Astrocyte (in vitro differentiated cells and primary cell): ENCODE results near the gene FSTL4. TPM values are rescaled to one million over a fixed set of nuclear protein-coding genes. Genes with fewer than 3 reads are reported as not detected.

Experiments used
- DNase-seq: peaks from one replicate; pipeline ENCODE4 v3.0.0-alpha.2; 2010; ENCODE audit warnings: low read depth
- FAIRE-seq: peaks from 2 replicates; lab custom pipeline; 2011; peaks lifted over from hg19 to GRCh38; lab: Jason Lieb, UNC
- H2AFZ ChIP-seq: 2 replicates; pipeline ENCODE4 v1.6.0; 2012; ENCODE audit warnings: low read depth, low read length, inconsistent platforms
- H3K27ac ChIP-seq: 2 replicates; pipeline ENCODE4 v1.5.1; 2011; ENCODE audit warnings: low read depth, low read length, inconsistent platforms
- H3K27me3 ChIP-seq: 2 replicates; pipeline ENCODE4 v1.6.0; 2011; ENCODE audit warnings: low read length, inconsistent platforms; ENCODE audit not compliant: insufficient read depth
- H3K36me3 ChIP-seq: 2 replicates; pipeline ENCODE4 v1.5.1; 2011; ENCODE audit warnings: low read length, inconsistent platforms; ENCODE audit not compliant: insufficient read depth
- H3K4me1 ChIP-seq: 2 replicates; pipeline ENCODE4 v1.5.1; 2011; ENCODE audit warnings: low read length, inconsistent platforms; ENCODE audit not compliant: insufficient read depth
- H3K4me2 ChIP-seq: 2 replicates; pipeline ENCODE4 v1.6.0; 2012; ENCODE audit warnings: low read length, inconsistent platforms
- H3K4me3 ChIP-seq: 2 replicates; pipeline ENCODE4 v1.5.1; 2011; ENCODE audit warnings: low read depth, mild to moderate bottlenecking, low read length, inconsistent platforms; ENCODE audit not compliant: insufficient read depth
- H3K79me2 ChIP-seq: 2 replicates; pipeline ENCODE4 v1.6.0; 2012; ENCODE audit warnings: mild to moderate bottlenecking, low read length, inconsistent platforms; ENCODE audit not compliant: insufficient read depth
- H3K9ac ChIP-seq: 2 replicates; pipeline ENCODE4 v1.6.0; 2012; ENCODE audit warnings: mild to moderate bottlenecking, low read length, inconsistent platforms
- H3K9me3 ChIP-seq: 2 replicates; pipeline ENCODE4 v1.5.1; 2012; ENCODE audit warnings: low read depth, mild to moderate bottlenecking, low read length, inconsistent platforms; ENCODE audit not compliant: insufficient read depth
- H4K20me1 ChIP-seq: 2 replicates; pipeline ENCODE4 v1.6.0; 2012; ENCODE audit warnings: low read length, inconsistent platforms; ENCODE audit not compliant: insufficient read depth
- H3K27ac Mint-ChIP-seq: one replicate; pipeline ENCODE4 v1.8.0; 2021; ENCODE audit warnings: mild to moderate bottlenecking, mixed read lengths; ENCODE audit not compliant: unreplicated experiment
- H3K27me3 Mint-ChIP-seq: one replicate; pipeline ENCODE4 v1.8.0; 2021; ENCODE audit warnings: low read depth, mixed read lengths; ENCODE audit not compliant: unreplicated experiment
- H3K36me3 Mint-ChIP-seq: one replicate; pipeline ENCODE4 v1.8.0; 2021; ENCODE audit warnings: low read depth, mixed read lengths; ENCODE audit not compliant: unreplicated experiment
- H3K4me1 Mint-ChIP-seq: one replicate; pipeline ENCODE4 v1.8.0; 2021; ENCODE audit warnings: low read depth, mixed read lengths; ENCODE audit not compliant: unreplicated experiment
- H3K4me3 Mint-ChIP-seq: one replicate; pipeline ENCODE4 v1.8.0; 2021; ENCODE audit warnings: mild to moderate bottlenecking, moderate library complexity, mixed read lengths; ENCODE audit not compliant: unreplicated experiment
- H3K9me3 Mint-ChIP-seq: one replicate; pipeline ENCODE4 v1.8.0; 2021; ENCODE audit warnings: mild to moderate bottlenecking, mixed read lengths; ENCODE audit not compliant: unreplicated experiment
- CTCF ChIP-seq: IDR thresholded peaks from 2 replicates; pipeline ENCODE4 v1.5.1; 2011; ENCODE audit warnings: low read depth, mild to moderate bottlenecking, inconsistent platforms, low read length, moderate library complexity; ENCODE audit not compliant: insufficient read depth
- EZH2 ChIP-seq: IDR thresholded peaks from 2 replicates; pipeline ENCODE4 v1.6.1; 2012; ENCODE audit warnings: mild to moderate bottlenecking, low read length, inconsistent platforms; ENCODE audit not compliant: insufficient read depth
- total RNA-seq: library from RNA; stranded (reverse); gene quantifications from 2 replicates; pipeline ENCODE4 v1.2.1, GENCODE V29; 2021

FSTL4 gene
- total RNA-seq, 1 donor from 2014 or later, result not detected

GRCh38 chr5:133454442-133454841, 157.9 kb downstream of the FSTL4 start:
- no peaks in the 10 kb centered on the region for H3K36me3 ChIP-seq
- no peaks in the 10 kb centered on the region for H4K20me1 ChIP-seq
- no peak overlapping the region for H2AFZ ChIP-seq
- no peaks in the 10 kb centered on the region for H3K9me3 ChIP-seq
- FAIRE-seq (no peak), DNase-seq (no peak)
- Mint-ChIP-seq H3K27ac (no peak overlapping the region), H3K36me3 (no peaks in the 10 kb centered on the region), H3K4me3 (no peak overlapping the region), H3K27me3 (peaks cover 26% of the 10 kb centered on the region), H3K9me3 (no peaks in the 10 kb centered on the region), H3K4me1 (peaks cover 7% of the 10 kb centered on the region)
- H3K9ac ChIP-seq, result no peak overlapping the region
- no peaks in the 10 kb centered on the region for H3K27me3 ChIP-seq
- H3K4me1 ChIP-seq, result no peaks in the 10 kb centered on the region
- no peak for TF ChIP-seq EZH2
- TF ChIP-seq CTCF, result no peak
- no peak overlapping the region for H3K27ac ChIP-seq
- no peaks in the 10 kb centered on the region for H3K79me2 ChIP-seq
- H3K4me2 ChIP-seq, result no peak overlapping the region
- no peak overlapping the region for H3K4me3 ChIP-seq

GRCh38 chr5:133453831-133454230, 158.5 kb downstream of the FSTL4 start:
- FAIRE-seq, result no peak
- Mint-ChIP-seq H3K4me1 (peaks cover 6% of the 10 kb centered on the region), H3K9me3 (no peaks in the 10 kb centered on the region), H3K36me3 (no peaks in the 10 kb centered on the region), H3K4me3 (no peak overlapping the region), H3K27me3 (peaks cover 26% of the 10 kb centered on the region), H3K27ac (no peak overlapping the region)
- DNase-seq, result no peak
- H3K36me3 ChIP-seq, result no peaks in the 10 kb centered on the region
- TF ChIP-seq CTCF (no peak), EZH2 (no peak)
- no peaks in the 10 kb centered on the region for H4K20me1 ChIP-seq
- no peak overlapping the region for H2AFZ ChIP-seq
- H3K4me1 ChIP-seq, result no peaks in the 10 kb centered on the region
- no peak overlapping the region for H3K4me3 ChIP-seq
- no peaks in the 10 kb centered on the region for H3K9me3 ChIP-seq
- H3K4me2 ChIP-seq, result no peak overlapping the region
- H3K27me3 ChIP-seq, result no peaks in the 10 kb centered on the region
- H3K27ac ChIP-seq, result no peak overlapping the region
- no peaks in the 10 kb centered on the region for H3K79me2 ChIP-seq
- no peak overlapping the region for H3K9ac ChIP-seq

GRCh38 chr5:133453084-133453780, 159.1 kb downstream of the FSTL4 start:
- no peaks in the 10 kb centered on the region for H3K9me3 ChIP-seq
- H3K9ac ChIP-seq, result no peak overlapping the region
- H3K36me3 ChIP-seq, result no peaks in the 10 kb centered on the region
- no peak for FAIRE-seq
- H2AFZ ChIP-seq, result no peak overlapping the region
- H3K4me1 ChIP-seq, result no peaks in the 10 kb centered on the region
- no peaks in the 10 kb centered on the region for H3K9me3 Mint-ChIP-seq
- no peaks in the 10 kb centered on the region for H3K27me3 ChIP-seq
- peaks cover 6% of the 10 kb centered on the region for H3K4me1 Mint-ChIP-seq
- no peak overlapping the region for H3K4me3 Mint-ChIP-seq
- H4K20me1 ChIP-seq, result no peaks in the 10 kb centered on the region
- no peak overlapping the region for H3K4me2 ChIP-seq
- H3K4me3 ChIP-seq, result no peak overlapping the region
- H3K27ac Mint-ChIP-seq, result no peak overlapping the region
- TF ChIP-seq CTCF (no peak), EZH2 (no peak)
- H3K79me2 ChIP-seq, result no peaks in the 10 kb centered on the region
- DNase-seq, result no peak
- H3K27me3 Mint-ChIP-seq, result peaks cover 26% of the 10 kb centered on the region
- no peak overlapping the region for H3K27ac ChIP-seq
- no peaks in the 10 kb centered on the region for H3K36me3 Mint-ChIP-seq
